ENCODE measurements around the gene COLEC11.
A peak's percentile ranks its signal among the peaks of the same experiment; 100 is the strongest.

COLEC11 gene

GRCh38 chr2:3585261-3586109, 9.4 kb upstream of the COLEC11 start:
- DNase-seq: no peak

GRCh38 chr2:3586220-3586619, 8.7 kb upstream of the COLEC11 start:
- DNase-seq: no peak

- DNase-seq: no peak
These were observed 7.9 kb upstream of the COLEC11 start for GRCh38 chr2:3587021-3587420.

GRCh38 chr2:3587432-3587831, 7.5 kb upstream of the COLEC11 start:
- DNase-seq: no peak

- DNase-seq: no peak
These were observed 6.8 kb upstream of the COLEC11 start for GRCh38 chr2:3588084-3588483.

- no peak for DNase-seq
These were observed 5.8 kb upstream of the COLEC11 start for GRCh38 chr2:3589086-3589485.

GRCh38 chr2:3595404-3595803, 492 bp downstream of the COLEC11 start:
- DNase-seq: no peak

- DNase-seq: no peak
These were observed 1.1 kb downstream of the COLEC11 start for GRCh38 chr2:3595985-3596384.

- DNase-seq: no peak
These were observed 2.0 kb downstream of the COLEC11 start for GRCh38 chr2:3596901-3597417.

GRCh38 chr2:3597567-3597966, 2.7 kb downstream of the COLEC11 start:
- no peak for DNase-seq

- no peak for DNase-seq
These were observed 3.4 kb downstream of the COLEC11 start for GRCh38 chr2:3598197-3598910.

GRCh38 chr2:3598912-3599854, 4.3 kb downstream of the COLEC11 start:
- no peak for DNase-seq

- no peak for DNase-seq
These were observed 5.4 kb downstream of the COLEC11 start for GRCh38 chr2:3600256-3600855.

GRCh38 chr2:3601561-3602271, 6.8 kb downstream of the COLEC11 start:
- no peak for DNase-seq

GRCh38 chr2:3602553-3603339, 7.8 kb downstream of the COLEC11 start:
- no peak for DNase-seq

- no peak for DNase-seq
These were observed 8.8 kb downstream of the COLEC11 start for GRCh38 chr2:3603536-3604206.

- no peak for DNase-seq
These were observed 9.4 kb downstream of the COLEC11 start for GRCh38 chr2:3604207-3604877.

- peak in 1 of 2 donors; percentile 62 for DNase-seq
These were observed 10.4 kb downstream of the COLEC11 start for GRCh38 chr2:3604991-3605961.

- no peak for DNase-seq
These were observed 11.1 kb downstream of the COLEC11 start for GRCh38 chr2:3606028-3606369.
